Measurements from ENCODE around the gene FCRL5. TPM values are rescaled to one million over a fixed set of nuclear protein-coding genes. Genes with fewer than 3 reads are reported as not detected.

The FCRL5 gene
- total RNA-seq, 1 donor from 2014 or later = 0.13 TPM

Other genes with a start within 250 kb of the FCRL5 start
- gene FCRL4, start 45.6 kb upstream of the FCRL5 start, total RNA-seq = not detected
- 0.19 TPM for gene FCRL3, start 148.3 kb upstream of the FCRL5 start, total RNA-seq
- not detected for gene FCRL2, start 224.6 kb upstream of the FCRL5 start, total RNA-seq